NB4 (cell line): Measurements from ENCODE around the gene KCTD1.

ENCODE experiments used
- CTCF ChIP-seq: IDR thresholded peaks from one replicate; pipeline ENCODE4 v1.5.1; 2012; ENCODE audit warnings: low read depth, low read length
- POLR2A ChIP-seq: IDR thresholded peaks from 2 replicates; pipeline ENCODE4 v1.6.1; 2011; ENCODE audit warnings: mild to moderate bottlenecking; ENCODE audit not compliant: insufficient read length; ENCODE audit errors: extremely low read depth

GRCh38 chr18:26405190-26405801, 143.1 kb downstream of the KCTD1 start:
- TF ChIP-seq CTCF (no peak), POLR2A (no peak)
